Measurements from ENCODE around the gene KCNC1.

- TF ChIP-seq POLR2A (IDR thresholded peaks at IDR 0.05), result no peak
- TF ChIP-seq CTCF (IDR thresholded peaks at IDR 0.05), result no peak
Measured at GRCh38 chr11:17770048-17770652, 35.6 kb downstream of the KCNC1 start.
